ENCODE measurements around the gene FRYL.

DNA sequence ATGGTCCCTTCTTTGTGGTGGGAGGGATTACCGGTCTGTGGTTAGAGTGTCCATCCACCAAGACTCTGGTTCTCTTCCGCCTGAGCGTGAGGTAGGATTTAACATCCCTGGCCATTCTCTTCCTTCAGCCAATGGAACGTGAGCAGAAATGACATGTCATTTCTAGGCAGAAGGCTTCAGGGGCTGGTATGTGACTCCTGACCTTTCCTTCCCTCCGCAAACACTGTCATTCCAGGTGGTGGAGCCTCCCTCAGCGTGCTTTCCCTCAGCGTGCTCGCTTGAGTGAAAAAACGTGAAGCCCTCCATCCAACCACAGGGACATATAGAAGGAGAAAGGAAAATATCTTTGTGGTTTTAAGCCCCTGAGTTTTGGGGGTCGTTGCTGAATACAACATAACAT, 330.9 kb downstream of the FRYL start:
- TF ChIP-seq GATA2 (IDR thresholded peaks at IDR 0.05; ENCODE audit: low read depth, low read length): no peak
- TF ChIP-seq GATA3 (IDR thresholded peaks at IDR 0.05; ENCODE audit: low read depth, low read length): no peak
